A549 (cell line): Measurements from ENCODE around the gene PRMT5. TPM values are rescaled to one million over a fixed set of nuclear protein-coding genes. Genes with fewer than 3 reads are reported as not detected.

Experiments used
- ATAC-seq, 2 experiments: fragments of 200-7000 bp in 1 of 2; fragments of >200 bp in 1 of 2; cut with Nextera tagmentation in 1 of 2; cut with Tn5 transposase in 1 of 2; 3 replicates each; pipeline versions ENCODE4 v1.8.0 to v1.9.1; 2018 to 2020; ENCODE audit warnings: mild to moderate bottlenecking in 1 of 2, moderate library complexity in 1 of 2
- CTCF ChIA-PET: fragments of 300-600 bp; sonication (Branson Sonifier 250); formaldehyde crosslinking; extraction: SDS; loops from one replicate; lab custom pipeline; 2021; ENCODE audit warnings: antibody characterized with exemption, inconsistent platforms; lab: Yijun Ruan, JAX
- POLR2A ChIA-PET: fragments of 350-600 bp; formaldehyde crosslinking; extraction: SDS; loops from one replicate; lab custom pipeline; 2021; ENCODE audit warnings: antibody characterized with exemption, inconsistent platforms; lab: Yijun Ruan, JAX
- DNase-seq, 2 experiments: peaks; one replicate each; pipeline versions ENCODE4 v3.0.0 to v3.0.0-alpha.2; 2011 to 2016; ENCODE audit warnings: low read depth in 1 of 2, low spot score in 1 of 2
- FAIRE-seq: peaks from 2 replicates; lab custom pipeline; 2011; peaks lifted over from hg19 to GRCh38; lab: Jason Lieb, UNC
- H3K27ac ChIP-seq, 2 experiments: fragments of >200 bp; sonication (Bioruptor Twin); formaldehyde crosslinking; 3 replicates each; pipeline ENCODE4 v1.5.1; 2016 to 2017
- H3K4me1 ChIP-seq: fragments of >200 bp; sonication (Bioruptor Twin); formaldehyde crosslinking; 3 replicates; pipeline ENCODE4 v1.6.1; 2016
- H3K4me2 ChIP-seq: fragments of >200 bp; sonication (Bioruptor Twin); formaldehyde crosslinking; 3 replicates; pipeline ENCODE4 v1.6.1; 2016
- H3K4me3 ChIP-seq: fragments of >200 bp; sonication (Bioruptor Twin); formaldehyde crosslinking; 3 replicates; pipeline ENCODE4 v1.5.1; 2016
- H3K9me3 ChIP-seq: fragments of >200 bp; sonication (Bioruptor Twin); formaldehyde crosslinking; 3 replicates; pipeline ENCODE4 v1.6.1; 2016
- BHLHE40 ChIP-seq: IDR thresholded peaks from 2 replicates; pipeline ENCODE4 v1.6.1; 2012; ENCODE audit warnings: low read depth, low read length, inconsistent platforms
- CBX8 ChIP-seq: fragments of 200-600 bp; sonication (generic); IDR thresholded peaks from 2 replicates; pipeline ENCODE4 v1.6.1; 2016
- CEBPB ChIP-seq, 2 experiments: fragments of >200 bp in 1 of 2; sonication (Bioruptor Twin) in 1 of 2; formaldehyde crosslinking in 1 of 2; IDR thresholded peaks; 2 replicates each; pipeline ENCODE4 v1.6.1; 2012 to 2016
- CHD2 ChIP-seq: fragments of 150-350 bp; IDR thresholded peaks from 2 replicates; pipeline ENCODE4 v1.6.1; 2014; ENCODE audit warnings: low read length; ENCODE audit not compliant: partially characterized antibody
- CHD4 ChIP-seq: fragments of 200-600 bp; sonication (generic); IDR thresholded peaks from 2 replicates; pipeline ENCODE4 v1.6.1; 2016; ENCODE audit warnings: antibody characterized with exemption, mild to moderate bottlenecking, borderline replicate concordance
- EHF ChIP-seq: fragments of 250-450 bp; sonication (Bioruptor Pico); IDR thresholded peaks from 2 replicates; pipeline ENCODE4 v1.5.0; 2020; ENCODE audit warnings: mild to moderate bottlenecking
- EHMT2 ChIP-seq: fragments of 200-600 bp; sonication (generic); IDR thresholded peaks from 2 replicates; pipeline ENCODE4 v1.6.1; 2016; ENCODE audit warnings: antibody characterized with exemption, low read depth, mild to moderate bottlenecking, moderate library complexity
- EP300 ChIP-seq, 2 experiments: fragments of >200 bp; sonication (Bioruptor Twin); formaldehyde crosslinking; IDR thresholded peaks; 2 replicates in 1 of 2; 3 replicates in 1 of 2; pipeline ENCODE4 v1.6.1; 2016 to 2017
- ESRRA ChIP-seq: fragments of 150-350 bp; IDR thresholded peaks from 2 replicates; pipeline ENCODE4 v1.6.1; 2014; ENCODE audit warnings: mild to moderate bottlenecking, low read length, borderline replicate concordance
- FOSB ChIP-seq: fragments of 250-450 bp; sonication (Bioruptor Pico); IDR thresholded peaks from 2 replicates; pipeline ENCODE4 v1.5.0; 2020; ENCODE audit warnings: mild to moderate bottlenecking, moderate library complexity
- HDAC2 ChIP-seq: fragments of 200-600 bp; sonication (generic); IDR thresholded peaks from 2 replicates; pipeline ENCODE4 v1.6.1; 2016
- HEYL ChIP-seq: fragments of 250-450 bp; sonication (Bioruptor Pico); IDR thresholded peaks from 2 replicates; pipeline ENCODE4 v1.8.0; 2021; ENCODE audit warnings: mild to moderate bottlenecking, moderate library complexity
- KDM1A ChIP-seq: fragments of 200-600 bp; sonication (generic); IDR thresholded peaks from 2 replicates; pipeline ENCODE4 v1.6.1; 2016; ENCODE audit warnings: low read depth, mild to moderate bottlenecking
- KDM5A ChIP-seq: fragments of 200-600 bp; sonication (generic); IDR thresholded peaks from 2 replicates; pipeline ENCODE4 v1.6.1; 2016; ENCODE audit warnings: antibody characterized with exemption, mild to moderate bottlenecking
- MAZ ChIP-seq: fragments of 150-350 bp; IDR thresholded peaks from 2 replicates; pipeline ENCODE4 v1.6.1; 2014; ENCODE audit warnings: antibody characterized with exemption, low read depth, low read length, borderline replicate concordance
- NFE2L2 ChIP-seq: fragments of 150-350 bp; conservative IDR thresholded peaks from 2 replicates; pipeline ENCODE4 v1.6.1; 2014; ENCODE audit warnings: low read length
- NPAS2 ChIP-seq: fragments of 250-450 bp; sonication (Bioruptor Pico); IDR thresholded peaks from 2 replicates; pipeline ENCODE4 v1.8.0; 2022; ENCODE audit warnings: mild to moderate bottlenecking, moderate library complexity, borderline replicate concordance
- RCOR1 ChIP-seq: fragments of 150-350 bp; IDR thresholded peaks from 2 replicates; pipeline ENCODE4 v1.6.1; 2014; ENCODE audit warnings: antibody characterized with exemption, low read length, low read depth
- RFX5 ChIP-seq: fragments of 450-650 bp; IDR thresholded peaks from 2 replicates; pipeline ENCODE4 v1.7.1; 2014; ENCODE audit warnings: antibody characterized with exemption, mild to moderate bottlenecking, moderate library complexity
- RNF2 ChIP-seq: fragments of 200-600 bp; sonication (generic); IDR thresholded peaks from 2 replicates; pipeline ENCODE4 v1.6.1; 2016; ENCODE audit warnings: low read depth, mild to moderate bottlenecking, antibody characterized with exemption, moderate library complexity, borderline replicate concordance
- SMC3 ChIP-seq: fragments of >200 bp; sonication (Bioruptor Twin); formaldehyde crosslinking; IDR thresholded peaks from 3 replicates; pipeline ENCODE4 v1.6.1; 2018; ENCODE audit warnings: inconsistent platforms
- SREBF2 ChIP-seq: fragments of 450-650 bp; IDR thresholded peaks from 2 replicates; pipeline ENCODE4 v1.6.1; 2014; ENCODE audit warnings: mild to moderate bottlenecking, moderate library complexity
- TP53 ChIP-seq: fragments of 250-450 bp; sonication (Bioruptor Pico); IDR thresholded peaks from 2 replicates; pipeline ENCODE4 v1.5.0; 2021; ENCODE audit warnings: mild to moderate bottlenecking, moderate library complexity
- ZC3H11A ChIP-seq: fragments of 450-650 bp; IDR thresholded peaks from 2 replicates; pipeline ENCODE4 v1.6.1; 2014; ENCODE audit warnings: antibody characterized with exemption, mild to moderate bottlenecking
- ZNF302 ChIP-seq: fragments of 250-450 bp; sonication (Bioruptor Pico); IDR thresholded peaks from 2 replicates; pipeline ENCODE4 v1.9.0; 2021; ENCODE audit warnings: inconsistent platforms, mild to moderate bottlenecking, moderate library complexity
- WGBS: methylation state at CpG from one replicate; pipeline ENCODE4 v1.1.6; 2017; ENCODE audit errors: missing lambda C conversion rate; 5-methylcytosine and 5-hydroxymethylcytosine counted together
- polyA plus RNA-seq, 4 experiments: library from polyadenylated mRNA; depleted of rRNA in 3 of 4; stranded (reverse); fragments of >200 nt; fragmentation: RNase III in 1 of 4; extraction: RNeasy Plus Mini Kit Qiagen cat#74134 plus additional on column Dnase treatment in 1 of 4; gene quantifications; 2 replicates in 3 of 4; 3 replicates in 1 of 4; pipeline ENCODE4 v1.2.3, GENCODE V29; 2011 to 2017
- TF ChIP-seq, protein P1 (sequence below): fragments of >200 bp; sonication (Bioruptor Twin); formaldehyde crosslinking; IDR thresholded peaks from 3 replicates; pipeline ENCODE4 v1.5.1; 2016
- TF ChIP-seq, protein P2 (sequence below): fragments of >200 bp; sonication (Bioruptor Twin); formaldehyde crosslinking; IDR thresholded peaks from 3 replicates; pipeline ENCODE4 v1.6.1; 2016
- TF ChIP-seq, protein P3 (sequence below): fragments of 250-450 bp; sonication (Bioruptor Pico); IDR thresholded peaks from 2 replicates; pipeline ENCODE4 v1.5.0; 2020; ENCODE audit warnings: low read depth, mild to moderate bottlenecking, moderate library complexity
- TF ChIP-seq, protein P4 (sequence below): fragments of 150-350 bp; IDR thresholded peaks from 2 replicates; pipeline ENCODE4 v1.6.1; 2014; ENCODE audit warnings: low read depth, mild to moderate bottlenecking, low read length
- TF ChIP-seq, protein P5 (sequence below): IDR thresholded peaks from 2 replicates; pipeline ENCODE4 v1.6.1; 2012

PRMT5 gene
- polyA plus RNA-seq, 2 of the 4 experiments (the other 2 are of a cell fraction), result 188 to 214 TPM

DNA sequence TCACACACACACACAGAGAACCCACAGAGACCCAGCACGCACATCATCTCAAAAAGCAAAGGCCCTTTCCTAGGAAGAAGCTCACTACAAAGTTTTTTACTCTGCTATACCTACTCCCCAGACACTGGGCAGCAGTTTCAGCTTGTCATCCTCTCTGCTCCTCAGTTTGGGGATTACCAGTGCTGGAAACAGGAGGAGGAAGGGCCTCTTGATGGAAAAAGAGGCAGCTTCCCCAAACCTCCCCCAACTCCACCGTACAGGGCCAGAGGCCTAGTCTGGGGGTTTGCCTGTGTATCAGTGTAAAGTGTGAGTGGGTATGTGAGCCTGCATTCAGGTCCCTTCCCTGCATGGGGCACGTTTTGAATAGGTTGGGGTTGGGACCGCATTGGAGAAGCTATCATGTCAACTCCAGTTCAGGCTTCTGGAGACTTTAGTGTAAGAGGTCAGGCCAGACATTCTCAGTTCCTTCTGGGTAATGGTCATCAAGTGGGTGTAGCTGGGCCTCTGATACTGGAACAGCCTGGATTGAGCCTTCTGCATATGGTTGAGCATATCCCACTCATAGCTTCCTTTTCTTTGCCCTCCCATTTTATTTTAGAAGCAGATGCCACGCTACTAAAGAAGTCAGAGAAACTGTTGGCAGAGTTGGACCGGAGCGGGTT is 45.0 kb downstream of the PRMT5 start:
- POLR2A ChIA-PET, result no interaction called here
- FAIRE-seq (no peak), ATAC-seq (no peak), DNase-seq (no peak)
- peaks cover 13% of the 10 kb centered on the region for H3K4me1 ChIP-seq
- no peak overlapping the region for H3K27ac ChIP-seq
- CTCF ChIA-PET, result interaction anchor here (1.2 to 23.1 kb wide), 9 partner anchors 12 to 328 kb away, joined by 3 to 368 read pairs (median 9); partner anchors contain the start of gene LRP10
- no peak overlapping the region for H3K4me2 ChIP-seq
- WGBS, result 87% methylated on average over 7 of the region's 7 CpGs
- TF ChIP-seq RCOR1, result no peak
- TF ChIP-seq, protein P1, sequence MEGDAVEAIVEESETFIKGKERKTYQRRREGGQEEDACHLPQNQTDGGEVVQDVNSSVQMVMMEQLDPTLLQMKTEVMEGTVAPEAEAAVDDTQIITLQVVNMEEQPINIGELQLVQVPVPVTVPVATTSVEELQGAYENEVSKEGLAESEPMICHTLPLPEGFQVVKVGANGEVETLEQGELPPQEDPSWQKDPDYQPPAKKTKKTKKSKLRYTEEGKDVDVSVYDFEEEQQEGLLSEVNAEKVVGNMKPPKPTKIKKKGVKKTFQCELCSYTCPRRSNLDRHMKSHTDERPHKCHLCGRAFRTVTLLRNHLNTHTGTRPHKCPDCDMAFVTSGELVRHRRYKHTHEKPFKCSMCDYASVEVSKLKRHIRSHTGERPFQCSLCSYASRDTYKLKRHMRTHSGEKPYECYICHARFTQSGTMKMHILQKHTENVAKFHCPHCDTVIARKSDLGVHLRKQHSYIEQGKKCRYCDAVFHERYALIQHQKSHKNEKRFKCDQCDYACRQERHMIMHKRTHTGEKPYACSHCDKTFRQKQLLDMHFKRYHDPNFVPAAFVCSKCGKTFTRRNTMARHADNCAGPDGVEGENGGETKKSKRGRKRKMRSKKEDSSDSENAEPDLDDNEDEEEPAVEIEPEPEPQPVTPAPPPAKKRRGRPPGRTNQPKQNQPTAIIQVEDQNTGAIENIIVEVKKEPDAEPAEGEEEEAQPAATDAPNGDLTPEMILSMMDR, result no peak
- no peak for TF ChIP-seq RFX5
- no peak for TF ChIP-seq HDAC2
- TF ChIP-seq, protein P2, sequence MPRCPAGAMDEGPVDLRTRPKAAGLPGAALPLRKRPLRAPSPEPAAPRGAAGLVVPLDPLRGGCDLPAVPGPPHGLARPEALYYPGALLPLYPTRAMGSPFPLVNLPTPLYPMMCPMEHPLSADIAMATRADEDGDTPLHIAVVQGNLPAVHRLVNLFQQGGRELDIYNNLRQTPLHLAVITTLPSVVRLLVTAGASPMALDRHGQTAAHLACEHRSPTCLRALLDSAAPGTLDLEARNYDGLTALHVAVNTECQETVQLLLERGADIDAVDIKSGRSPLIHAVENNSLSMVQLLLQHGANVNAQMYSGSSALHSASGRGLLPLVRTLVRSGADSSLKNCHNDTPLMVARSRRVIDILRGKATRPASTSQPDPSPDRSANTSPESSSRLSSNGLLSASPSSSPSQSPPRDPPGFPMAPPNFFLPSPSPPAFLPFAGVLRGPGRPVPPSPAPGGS, result no peak
- TF ChIP-seq ZC3H11A, result no peak
- TF ChIP-seq BHLHE40, result no peak
- TF ChIP-seq CBX8, result no peak
- TF ChIP-seq CHD2, result no peak
- TF ChIP-seq CEBPB (IDR thresholded peaks at IDR 0.05), result no peak
- no peak for TF ChIP-seq KDM5A
- no peak for TF ChIP-seq MAZ
- no peak for TF ChIP-seq EHMT2
- no peak for TF ChIP-seq ESRRA
- TF ChIP-seq FOSB (CRISPR knock-in tag), result no peak
- no peak for TF ChIP-seq TP53 (CRISPR knock-in tag)
- no peaks in the 10 kb centered on the region for H3K9me3 ChIP-seq
- no peak overlapping the region for H3K4me3 ChIP-seq

DNA sequence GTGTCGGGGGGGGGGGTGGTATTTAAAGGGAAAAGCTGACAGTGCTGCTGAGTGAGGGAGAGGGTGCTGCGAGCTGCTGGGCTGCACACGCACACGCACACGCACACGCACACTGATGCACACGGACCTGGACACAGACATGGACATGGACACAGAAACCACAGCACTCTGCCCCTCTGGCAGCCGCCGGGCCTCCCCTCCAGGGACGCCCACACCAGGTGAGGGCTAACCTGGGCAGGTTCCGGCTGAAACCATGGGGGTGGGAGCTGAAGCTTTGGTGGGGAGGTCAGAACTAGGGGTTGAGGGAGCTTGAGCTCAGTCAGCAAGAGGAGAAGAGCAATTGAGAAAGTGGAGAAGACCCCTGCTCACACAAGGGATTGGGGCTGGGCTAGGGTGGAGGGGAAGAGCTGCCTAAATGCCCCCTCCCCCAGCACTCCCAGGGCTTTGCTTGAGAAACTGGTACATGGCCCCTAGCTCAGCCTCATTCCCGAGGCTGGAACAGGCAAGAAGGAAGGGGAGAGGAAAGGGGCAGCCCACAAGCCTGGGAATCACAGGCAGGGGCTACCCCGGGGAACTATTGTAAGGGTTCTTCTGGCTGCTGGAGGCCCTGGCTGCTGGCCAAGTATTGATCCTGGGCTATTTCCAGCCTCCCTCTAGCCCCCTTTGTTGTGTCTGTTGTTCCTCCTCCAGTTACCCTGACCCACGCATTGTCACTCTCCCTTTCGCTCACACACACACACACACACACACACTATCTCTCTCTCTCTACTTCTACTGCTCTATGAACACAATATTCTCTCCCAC is 45.8 kb downstream of the PRMT5 start, which contains the start of gene REM2:
Gene REM2 (plus strand): TSS at position 50 of the 804 bp plus-strand sequence. CDS start 66 bp downstream, at position 116.
- H3K4me2 ChIP-seq, result no peak within 1 kb of the TSS
- CTCF ChIA-PET, result interaction anchor here (1.0 to 23.1 kb wide), 11 partner anchors 11 to 327 kb away, joined by 3 to 368 read pairs (median 8); partner anchors contain the start of genes CDH24, DAD1, LRP10 and PRMT5

More for the DNA sequence above, 45.8 kb downstream of the PRMT5 start, which contains the start of gene REM2:
- ATAC-seq, result no peak
- DNase-seq, result no peak
- Histone ChIP-seq H3K27ac (0 out of 6 replicates have a peak within 1 kb of the TSS, but pooled peaks of 1 of the 2 experiments have one; percentile 22), H3K9me3 (no peaks in the 10 kb centered on the region), H3K4me3 (no peak within 1 kb of the TSS), H3K4me1 (peaks cover 13% of the 10 kb centered on the region)
- no peak for FAIRE-seq
- POLR2A ChIA-PET, result interaction anchor here (0.9 to 1.0 kb wide), 2 partner anchors 8 to 12 kb away, joined by 3 read pairs; partner anchors contain the start of gene LRP10
- 84% methylated on average over 13 of the region's 15 CpGs for WGBS
- TF ChIP-seq, protein P3, sequence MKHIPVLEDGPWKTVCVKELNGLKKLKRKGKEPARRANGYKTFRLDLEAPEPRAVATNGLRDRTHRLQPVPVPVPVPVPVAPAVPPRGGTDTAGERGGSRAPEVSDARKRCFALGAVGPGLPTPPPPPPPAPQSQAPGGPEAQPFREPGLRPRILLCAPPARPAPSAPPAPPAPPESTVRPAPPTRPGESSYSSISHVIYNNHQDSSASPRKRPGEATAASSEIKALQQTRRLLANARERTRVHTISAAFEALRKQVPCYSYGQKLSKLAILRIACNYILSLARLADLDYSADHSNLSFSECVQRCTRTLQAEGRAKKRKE (CRISPR knock-in tag), result no peak
- TF ChIP-seq ZC3H11A (no peak), ZNF302 (CRISPR knock-in tag) (no peak), NPAS2 (CRISPR knock-in tag) (no peak), SMC3 (no peak), RCOR1 (no peak), EP300 (IDR thresholded peaks at IDR 0.05) (no peak), HEYL (CRISPR knock-in tag) (no peak), TP53 (CRISPR knock-in tag) (no peak), NFE2L2 (no peak), ESRRA (no peak), SREBF2 (no peak), CHD4 (no peak), KDM1A (no peak), EHF (no peak), CHD2 (no peak), RNF2 (no peak)
- TF ChIP-seq, protein P4, sequence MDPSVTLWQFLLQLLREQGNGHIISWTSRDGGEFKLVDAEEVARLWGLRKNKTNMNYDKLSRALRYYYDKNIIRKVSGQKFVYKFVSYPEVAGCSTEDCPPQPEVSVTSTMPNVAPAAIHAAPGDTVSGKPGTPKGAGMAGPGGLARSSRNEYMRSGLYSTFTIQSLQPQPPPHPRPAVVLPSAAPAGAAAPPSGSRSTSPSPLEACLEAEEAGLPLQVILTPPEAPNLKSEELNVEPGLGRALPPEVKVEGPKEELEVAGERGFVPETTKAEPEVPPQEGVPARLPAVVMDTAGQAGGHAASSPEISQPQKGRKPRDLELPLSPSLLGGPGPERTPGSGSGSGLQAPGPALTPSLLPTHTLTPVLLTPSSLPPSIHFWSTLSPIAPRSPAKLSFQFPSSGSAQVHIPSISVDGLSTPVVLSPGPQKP, result no peak
- TF ChIP-seq, protein P5, sequence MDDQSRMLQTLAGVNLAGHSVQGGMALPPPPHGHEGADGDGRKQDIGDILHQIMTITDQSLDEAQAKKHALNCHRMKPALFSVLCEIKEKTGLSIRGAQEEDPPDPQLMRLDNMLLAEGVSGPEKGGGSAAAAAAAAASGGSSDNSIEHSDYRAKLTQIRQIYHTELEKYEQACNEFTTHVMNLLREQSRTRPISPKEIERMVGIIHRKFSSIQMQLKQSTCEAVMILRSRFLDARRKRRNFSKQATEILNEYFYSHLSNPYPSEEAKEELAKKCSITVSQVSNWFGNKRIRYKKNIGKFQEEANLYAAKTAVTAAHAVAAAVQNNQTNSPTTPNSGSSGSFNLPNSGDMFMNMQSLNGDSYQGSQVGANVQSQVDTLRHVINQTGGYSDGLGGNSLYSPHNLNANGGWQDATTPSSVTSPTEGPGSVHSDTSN, result no peak
